Measurements from ENCODE around the gene FRS3.

DNA sequence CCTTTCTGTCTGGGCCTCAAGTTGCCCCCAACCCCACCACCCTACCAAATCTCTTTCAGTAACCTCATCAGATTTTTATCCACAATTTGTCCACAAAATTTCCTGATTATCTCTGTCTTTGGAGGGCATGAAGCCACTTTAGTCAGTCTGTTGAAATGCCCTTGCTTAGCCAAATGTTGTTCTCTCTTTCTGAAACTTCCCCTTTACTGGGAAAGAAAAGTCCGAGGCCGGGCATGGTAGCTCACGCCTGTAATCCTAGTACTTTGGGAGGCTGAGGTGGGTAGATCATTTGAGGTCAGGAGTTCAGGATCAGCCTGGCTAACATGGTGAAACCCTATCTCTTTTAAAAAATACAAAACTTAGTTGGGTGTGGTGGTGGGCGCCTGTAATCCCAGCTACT, 41.6 kb upstream of the FRS3 start:
- TF ChIP-seq, protein P1, sequence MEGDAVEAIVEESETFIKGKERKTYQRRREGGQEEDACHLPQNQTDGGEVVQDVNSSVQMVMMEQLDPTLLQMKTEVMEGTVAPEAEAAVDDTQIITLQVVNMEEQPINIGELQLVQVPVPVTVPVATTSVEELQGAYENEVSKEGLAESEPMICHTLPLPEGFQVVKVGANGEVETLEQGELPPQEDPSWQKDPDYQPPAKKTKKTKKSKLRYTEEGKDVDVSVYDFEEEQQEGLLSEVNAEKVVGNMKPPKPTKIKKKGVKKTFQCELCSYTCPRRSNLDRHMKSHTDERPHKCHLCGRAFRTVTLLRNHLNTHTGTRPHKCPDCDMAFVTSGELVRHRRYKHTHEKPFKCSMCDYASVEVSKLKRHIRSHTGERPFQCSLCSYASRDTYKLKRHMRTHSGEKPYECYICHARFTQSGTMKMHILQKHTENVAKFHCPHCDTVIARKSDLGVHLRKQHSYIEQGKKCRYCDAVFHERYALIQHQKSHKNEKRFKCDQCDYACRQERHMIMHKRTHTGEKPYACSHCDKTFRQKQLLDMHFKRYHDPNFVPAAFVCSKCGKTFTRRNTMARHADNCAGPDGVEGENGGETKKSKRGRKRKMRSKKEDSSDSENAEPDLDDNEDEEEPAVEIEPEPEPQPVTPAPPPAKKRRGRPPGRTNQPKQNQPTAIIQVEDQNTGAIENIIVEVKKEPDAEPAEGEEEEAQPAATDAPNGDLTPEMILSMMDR (IDR thresholded peaks at IDR 0.05 in 2 of 3, conservative IDR thresholded peaks at IDR 0.05 in 1 of 3; ENCODE audit: borderline replicate concordance in 1 of 3, insufficient read depth in 1 of 3, low read depth in 2 of 3, low read length in 2 of 3): no peak
- no peak for TF ChIP-seq CEBPB (IDR thresholded peaks at IDR 0.05; ENCODE audit: low read depth)
- no peak for TF ChIP-seq FOSL1 (IDR thresholded peaks at IDR 0.05; ENCODE audit: low read depth)
- no peak for TF ChIP-seq POLR2AphosphoS5 (IDR thresholded peaks at IDR 0.05; ENCODE audit: low read depth, low read length)
- TF ChIP-seq EZH2 (IDR thresholded peaks at IDR 0.05): no peak
- TF ChIP-seq, protein P2, sequence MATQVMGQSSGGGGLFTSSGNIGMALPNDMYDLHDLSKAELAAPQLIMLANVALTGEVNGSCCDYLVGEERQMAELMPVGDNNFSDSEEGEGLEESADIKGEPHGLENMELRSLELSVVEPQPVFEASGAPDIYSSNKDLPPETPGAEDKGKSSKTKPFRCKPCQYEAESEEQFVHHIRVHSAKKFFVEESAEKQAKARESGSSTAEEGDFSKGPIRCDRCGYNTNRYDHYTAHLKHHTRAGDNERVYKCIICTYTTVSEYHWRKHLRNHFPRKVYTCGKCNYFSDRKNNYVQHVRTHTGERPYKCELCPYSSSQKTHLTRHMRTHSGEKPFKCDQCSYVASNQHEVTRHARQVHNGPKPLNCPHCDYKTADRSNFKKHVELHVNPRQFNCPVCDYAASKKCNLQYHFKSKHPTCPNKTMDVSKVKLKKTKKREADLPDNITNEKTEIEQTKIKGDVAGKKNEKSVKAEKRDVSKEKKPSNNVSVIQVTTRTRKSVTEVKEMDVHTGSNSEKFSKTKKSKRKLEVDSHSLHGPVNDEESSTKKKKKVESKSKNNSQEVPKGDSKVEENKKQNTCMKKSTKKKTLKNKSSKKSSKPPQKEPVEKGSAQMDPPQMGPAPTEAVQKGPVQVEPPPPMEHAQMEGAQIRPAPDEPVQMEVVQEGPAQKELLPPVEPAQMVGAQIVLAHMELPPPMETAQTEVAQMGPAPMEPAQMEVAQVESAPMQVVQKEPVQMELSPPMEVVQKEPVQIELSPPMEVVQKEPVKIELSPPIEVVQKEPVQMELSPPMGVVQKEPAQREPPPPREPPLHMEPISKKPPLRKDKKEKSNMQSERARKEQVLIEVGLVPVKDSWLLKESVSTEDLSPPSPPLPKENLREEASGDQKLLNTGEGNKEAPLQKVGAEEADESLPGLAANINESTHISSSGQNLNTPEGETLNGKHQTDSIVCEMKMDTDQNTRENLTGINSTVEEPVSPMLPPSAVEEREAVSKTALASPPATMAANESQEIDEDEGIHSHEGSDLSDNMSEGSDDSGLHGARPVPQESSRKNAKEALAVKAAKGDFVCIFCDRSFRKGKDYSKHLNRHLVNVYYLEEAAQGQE (IDR thresholded peaks at IDR 0.05; ENCODE audit: low read depth): no peak
- TF ChIP-seq JUND (IDR thresholded peaks at IDR 0.05): no peak
